ENCODE results near the gene PRR12.

DNA sequence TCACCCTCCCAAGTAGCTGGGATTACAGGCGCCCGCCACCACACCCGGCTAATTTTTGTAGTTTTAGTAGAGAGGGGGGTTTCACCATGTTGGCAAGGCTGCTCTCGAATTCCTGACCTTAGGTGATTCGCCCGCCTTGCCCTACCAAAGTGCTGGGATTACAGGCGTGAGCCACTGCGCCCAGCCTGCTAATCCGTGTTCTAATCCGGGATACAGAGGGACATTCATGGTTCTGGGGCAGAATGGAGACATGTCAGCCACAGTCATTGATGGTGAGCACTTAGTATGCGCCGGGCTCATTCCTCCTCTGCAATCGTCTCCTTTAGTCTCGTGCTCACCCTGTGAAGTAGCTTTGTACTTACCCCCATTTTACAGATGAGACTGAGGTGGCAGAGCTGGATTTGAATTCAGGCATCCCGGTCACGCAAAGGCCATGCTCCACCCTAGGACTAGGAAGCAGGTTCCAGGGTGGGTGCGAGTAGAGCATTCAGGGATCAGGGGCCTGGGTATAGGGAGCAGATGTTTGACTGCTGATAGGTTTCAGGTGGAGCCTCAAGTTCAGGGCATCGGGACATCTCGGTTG, 40.7 kb downstream of the PRR12 start:
- TF ChIP-seq ZNF316 (IDR thresholded peaks at IDR 0.05), result no peak
- TF ChIP-seq CBX1 (IDR thresholded peaks at IDR 0.05; ENCODE audit: low read depth), result no peak
- TF ChIP-seq ZNF3 (CRISPR knock-in tag; IDR thresholded peaks at IDR 0.05), result no peak
- no peak for TF ChIP-seq TOE1 (IDR thresholded peaks at IDR 0.05; ENCODE audit: borderline replicate concordance)
- no peak for TF ChIP-seq TOE1 (CRISPR knock-in tag; IDR thresholded peaks at IDR 0.05; ENCODE audit: borderline replicate concordance, low read depth)
- TF ChIP-seq, protein P1, sequence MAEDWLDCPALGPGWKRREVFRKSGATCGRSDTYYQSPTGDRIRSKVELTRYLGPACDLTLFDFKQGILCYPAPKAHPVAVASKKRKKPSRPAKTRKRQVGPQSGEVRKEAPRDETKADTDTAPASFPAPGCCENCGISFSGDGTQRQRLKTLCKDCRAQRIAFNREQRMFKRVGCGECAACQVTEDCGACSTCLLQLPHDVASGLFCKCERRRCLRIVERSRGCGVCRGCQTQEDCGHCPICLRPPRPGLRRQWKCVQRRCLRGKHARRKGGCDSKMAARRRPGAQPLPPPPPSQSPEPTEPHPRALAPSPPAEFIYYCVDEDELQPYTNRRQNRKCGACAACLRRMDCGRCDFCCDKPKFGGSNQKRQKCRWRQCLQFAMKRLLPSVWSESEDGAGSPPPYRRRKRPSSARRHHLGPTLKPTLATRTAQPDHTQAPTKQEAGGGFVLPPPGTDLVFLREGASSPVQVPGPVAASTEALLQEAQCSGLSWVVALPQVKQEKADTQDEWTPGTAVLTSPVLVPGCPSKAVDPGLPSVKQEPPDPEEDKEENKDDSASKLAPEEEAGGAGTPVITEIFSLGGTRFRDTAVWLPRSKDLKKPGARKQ (CRISPR knock-in tag; IDR thresholded peaks at IDR 0.05), result no peak

All from K562 (cell line).